DMS153 treated with DMSO at 0.1 percent for 48 hours (cell line): ENCODE measurements around the gene VSIG2.

Experiments
- DNase-seq: peaks from one replicate; lab custom pipeline; 2025; ENCODE audit not compliant: unreplicated experiment; lab: John Stamatoyannopoulos, UW

VSIG2 gene

GRCh38 chr11:124748481-124749343, 3.3 kb downstream of the VSIG2 start:
- no peak for DNase-seq

GRCh38 chr11:124748100-124748418, 4.0 kb downstream of the VSIG2 start:
- no peak for DNase-seq

- DNase-seq: no peak
Measured at GRCh38 chr11:124747406-124748099, 4.5 kb downstream of the VSIG2 start.

GRCh38 chr11:124746621-124747243, 5.3 kb downstream of the VSIG2 start:
- DNase-seq: peak; percentile 52

GRCh38 chr11:124745835-124746620, 6.0 kb downstream of the VSIG2 start:
- no peak for DNase-seq

- DNase-seq: no peak
Measured at GRCh38 chr11:124745270-124745834, 6.7 kb downstream of the VSIG2 start.

- DNase-seq: no peak
Measured at GRCh38 chr11:124743050-124743449, 9.0 kb downstream of the VSIG2 start.

GRCh38 chr11:124742555-124742954, 9.5 kb downstream of the VSIG2 start:
- DNase-seq: no peak

- DNase-seq: no peak
Measured at GRCh38 chr11:124740277-124740882, 11.7 kb downstream of the VSIG2 start.

GRCh38 chr11:124739479-124740276, 12.4 kb downstream of the VSIG2 start, which contains the start of gene NRGN:
Gene NRGN (plus strand): TSS chr11:124739942. CDS start chr11:124740085, 143 bp downstream.
- DNase-seq: peak; percentile 91

- no peak for DNase-seq
Measured at GRCh38 chr11:124738713-124739478, 13.2 kb downstream of the VSIG2 start.

GRCh38 chr11:124737638-124738305, 14.3 kb downstream of the VSIG2 start:
- DNase-seq: no peak

GRCh38 chr11:124736736-124737135, 15.3 kb downstream of the VSIG2 start:
- DNase-seq: no peak

- no peak for DNase-seq
Measured at GRCh38 chr11:124732230-124732629, 19.8 kb downstream of the VSIG2 start.

- no peak for DNase-seq
Measured at GRCh38 chr11:124729571-124729970, 22.5 kb downstream of the VSIG2 start.

GRCh38 chr11:124728134-124728533, 23.9 kb downstream of the VSIG2 start:
- no peak for DNase-seq

GRCh38 chr11:124727474-124727873, 24.6 kb downstream of the VSIG2 start:
- no peak for DNase-seq

GRCh38 chr11:124725719-124726105, 26.3 kb downstream of the VSIG2 start:
- DNase-seq: no peak
